Mesenchymal stem cell (in vitro differentiated cells and primary cell): ENCODE results near the gene GPC3.

ENCODE experiments used
- DNase-seq: peaks from one replicate; pipeline ENCODE4 v3.0.0-alpha.2; 2013
- H2AFZ ChIP-seq: one replicate; pipeline ENCODE4 v1.6.1; 2013; ENCODE audit warnings: low read depth, mild to moderate bottlenecking, control low read depth, inconsistent platforms, low read length, moderate library complexity
- H2AK5ac ChIP-seq: 2 replicates; pipeline ENCODE4 v1.6.1; 2013; ENCODE audit warnings: low read length, moderate library complexity, mild to moderate bottlenecking, inconsistent platforms; ENCODE audit not compliant: severe bottlenecking
- H2BK120ac ChIP-seq: one replicate; pipeline ENCODE4 v1.6.1; 2013; ENCODE audit warnings: low read depth, mild to moderate bottlenecking, inconsistent platforms, low read length, moderate library complexity
- H2BK12ac ChIP-seq, 2 experiments: one replicate each; pipeline ENCODE4 v1.6.1; 2013; ENCODE audit warnings: inconsistent platforms in 2 of 2, low read length in 2 of 2, mild to moderate bottlenecking in 2 of 2, moderate library complexity in 2 of 2, control low read depth in 1 of 2
- H2BK15ac ChIP-seq: one replicate; pipeline ENCODE4 v1.6.1; 2013; ENCODE audit warnings: mild to moderate bottlenecking, low read depth, inconsistent platforms; ENCODE audit not compliant: poor library complexity, severe bottlenecking
- H2BK5ac ChIP-seq: 2 replicates; pipeline ENCODE4 v1.6.1; 2013; ENCODE audit warnings: low read depth, mild to moderate bottlenecking, low read length, control low read depth, inconsistent platforms; ENCODE audit not compliant: poor library complexity, severe bottlenecking
- H3K14ac ChIP-seq, 2 experiments: one replicate each; pipeline ENCODE4 v1.6.1; 2013; ENCODE audit warnings: inconsistent platforms in 2 of 2, low read length in 2 of 2, control low read depth in 1 of 2, mild to moderate bottlenecking in 1 of 2, moderate library complexity in 1 of 2
- H3K18ac ChIP-seq, 2 experiments: one replicate each; pipeline ENCODE4 v1.6.1; 2013; ENCODE audit warnings: inconsistent platforms in 2 of 2, low read length in 2 of 2, control low read depth in 1 of 2, low read depth in 1 of 2, mild to moderate bottlenecking in 1 of 2
- H3K23ac ChIP-seq, 2 experiments: one replicate each; pipeline ENCODE4 v1.6.1; 2013; ENCODE audit warnings: inconsistent platforms in 2 of 2, low read length in 2 of 2, mild to moderate bottlenecking in 2 of 2, moderate library complexity in 2 of 2, control low read depth in 1 of 2
- H3K27ac ChIP-seq: 2 replicates; pipeline ENCODE4 v1.5.1; 2013; ENCODE audit warnings: mild to moderate bottlenecking, moderate library complexity, low read length, control low read depth, inconsistent platforms; ENCODE audit not compliant: poor library complexity, severe bottlenecking
- H3K27me3 ChIP-seq, 2 experiments: 2 replicates each; pipeline versions ENCODE4 v1.6.1 to v1.7.0; 2013; ENCODE audit warnings: low read length in 2 of 2, mild to moderate bottlenecking in 2 of 2, moderate library complexity in 2 of 2, control low read depth in 1 of 2, inconsistent platforms in 1 of 2; ENCODE audit not compliant: control insufficient read depth in 1 of 2, insufficient read depth in 1 of 2
- H3K36me3 ChIP-seq, 2 experiments: 2 replicates each; pipeline versions ENCODE4 v1.6.1 to v1.7.0; 2013; ENCODE audit warnings: low read length in 2 of 2, control low read depth in 1 of 2, inconsistent platforms in 1 of 2, low read depth in 1 of 2, mild to moderate bottlenecking in 1 of 2; ENCODE audit not compliant: insufficient read depth in 2 of 2, control insufficient read depth in 1 of 2
- H3K4ac ChIP-seq, 2 experiments: one replicate each; pipeline ENCODE4 v1.6.1; 2013; ENCODE audit warnings: inconsistent platforms in 2 of 2, low read length in 2 of 2, mild to moderate bottlenecking in 2 of 2, moderate library complexity in 2 of 2, control low read depth in 1 of 2, low read depth in 1 of 2
- H3K4me1 ChIP-seq: 2 replicates; pipeline ENCODE4 v1.6.1; 2013; ENCODE audit warnings: low read depth, low read length, control low read depth; ENCODE audit not compliant: control insufficient read depth, insufficient read depth
- H3K4me2 ChIP-seq: 2 replicates; pipeline ENCODE4 v1.6.1; 2013; ENCODE audit warnings: low read length, mild to moderate bottlenecking, inconsistent platforms; ENCODE audit not compliant: poor library complexity, severe bottlenecking
- H3K4me3 ChIP-seq, 2 experiments: 2 replicates each; pipeline versions ENCODE4 v1.5.1 to v1.7.0; 2013; ENCODE audit warnings: low read length in 2 of 2, mild to moderate bottlenecking in 2 of 2, control low read depth in 1 of 2, low read depth in 1 of 2; ENCODE audit not compliant: insufficient read depth in 1 of 2
- H3K79me1 ChIP-seq: replicated peaks from 2 replicates; pipeline ENCODE4 v1.6.1; 2013; ENCODE audit warnings: mild to moderate bottlenecking, control low read depth, low read length, inconsistent platforms; ENCODE audit not compliant: poor library complexity, severe bottlenecking
- H3K9ac ChIP-seq: 2 replicates; pipeline ENCODE4 v1.7.0; 2013; ENCODE audit warnings: mild to moderate bottlenecking, low read length, moderate library complexity
- H3K9me3 ChIP-seq: 2 replicates; pipeline ENCODE4 v1.7.0; 2013; ENCODE audit warnings: mild to moderate bottlenecking, low read length; ENCODE audit not compliant: control insufficient read depth
- H4K8ac ChIP-seq: one replicate; pipeline ENCODE4 v1.6.1; 2013; ENCODE audit warnings: inconsistent platforms, mild to moderate bottlenecking, low read length, moderate library complexity
- H4K91ac ChIP-seq: one replicate; pipeline ENCODE4 v1.6.1; 2013; ENCODE audit warnings: mild to moderate bottlenecking, low read length, inconsistent platforms
- WGBS: methylation state at CpG from one replicate; pipeline ENCODE4 v1.1.7; 2013; ENCODE audit warnings: mixed read lengths; 5-methylcytosine and 5-hydroxymethylcytosine counted together

GPC3 gene

DNA sequence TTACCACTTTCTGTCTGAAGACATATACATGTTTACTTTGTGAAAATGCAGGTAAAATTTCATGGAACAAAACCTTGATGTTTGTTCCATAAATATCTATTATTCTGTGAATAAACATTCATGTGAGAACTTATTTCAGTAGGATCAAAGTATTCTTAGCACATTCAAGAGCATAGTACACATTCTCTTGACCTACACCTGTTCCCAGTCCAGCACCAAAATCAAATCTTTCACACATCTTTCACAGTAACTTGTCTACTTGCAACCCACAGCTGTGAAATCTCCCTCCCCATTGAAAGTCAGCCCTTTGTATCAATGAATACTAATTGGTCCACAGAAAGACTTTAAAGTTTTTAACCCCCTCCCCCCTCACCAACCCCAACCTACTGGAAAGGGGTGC, 283.2 kb downstream of the GPC3 start:
- no peak overlapping the region for H2AK5ac ChIP-seq
- no peak overlapping the region for H3K14ac ChIP-seq
- H3K4me1 ChIP-seq = peaks cover 3% of the 10 kb centered on the region
- no peak overlapping the region for H2BK15ac ChIP-seq
- no peak overlapping the region for H4K8ac ChIP-seq
- H3K9me3 ChIP-seq = no peaks in the 10 kb centered on the region
- H3K18ac ChIP-seq = no peak overlapping the region
- no peak overlapping the region for H2AFZ ChIP-seq
- no peaks in the 10 kb centered on the region for H3K36me3 ChIP-seq
- no peak overlapping the region for H3K4me3 ChIP-seq
- DNase-seq = no peak
- H3K4me2 ChIP-seq = no peak overlapping the region
- H3K4ac ChIP-seq = no peak overlapping the region
- no peak overlapping the region for H2BK5ac ChIP-seq
- peaks cover 0 to 10% of the 10 kb centered on the region in 2 experiments for H3K27me3 ChIP-seq
- no peak overlapping the region for H3K23ac ChIP-seq
- no peak overlapping the region for H3K27ac ChIP-seq
- no peaks in the 10 kb centered on the region for H3K79me1 ChIP-seq
- no peak overlapping the region for H2BK12ac ChIP-seq
- H2BK120ac ChIP-seq = no peak overlapping the region
- no peak overlapping the region for H3K9ac ChIP-seq
- H4K91ac ChIP-seq = no peak overlapping the region

DNA sequence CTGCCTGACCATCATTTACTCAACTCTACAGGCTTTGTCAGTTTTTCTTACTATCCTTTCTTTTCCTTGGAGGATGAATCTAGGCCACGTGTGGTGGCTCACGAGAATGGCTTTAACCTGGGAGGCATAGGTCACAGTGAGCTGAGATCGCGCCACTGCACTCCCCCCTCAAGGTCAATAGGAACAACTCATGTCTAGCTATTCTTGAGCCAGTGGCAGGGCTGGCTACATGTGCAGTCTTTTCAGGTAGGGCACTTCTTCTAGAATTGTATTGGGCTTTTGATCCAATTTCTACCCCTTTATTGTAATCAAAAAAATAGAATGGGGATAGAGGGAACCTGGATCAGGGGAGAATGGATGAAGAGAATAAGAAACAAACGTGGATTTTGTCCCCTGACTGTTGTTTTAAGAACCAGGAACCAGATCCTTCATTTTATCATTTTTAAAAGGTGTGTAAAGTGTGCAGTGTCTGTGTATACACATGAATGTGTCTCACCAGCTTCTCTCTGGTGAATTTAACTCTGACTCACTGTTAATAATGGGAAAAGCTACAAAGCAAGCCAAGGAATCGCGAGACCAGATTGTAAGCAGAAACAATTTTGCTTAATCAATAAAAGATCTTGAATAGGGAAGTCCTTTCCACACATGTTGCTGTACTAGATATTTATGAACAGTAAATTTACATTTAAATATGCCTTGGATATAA, 286.2 kb downstream of the GPC3 start:
- Histone ChIP-seq H3K18ac (no peak overlapping the region), H3K4me1 (peaks cover 1% of the 10 kb centered on the region), H3K4ac (no peak overlapping the region), H3K4me3 (no peak overlapping the region), H2BK120ac (no peak overlapping the region), H3K9me3 (no peaks in the 10 kb centered on the region), H3K14ac (no peak overlapping the region), H2BK15ac (no peak overlapping the region), H2BK5ac (no peak overlapping the region), H3K27me3 (peaks cover 0 to 20% of the 10 kb centered on the region in 2 experiments), H3K27ac (no peak overlapping the region), H3K4me2 (no peak overlapping the region), H2AFZ (no peak overlapping the region), H2AK5ac (no peak overlapping the region), H3K79me1 (no peaks in the 10 kb centered on the region), H3K9ac (peak overlapping the region; percentile 19), H2BK12ac (no peak overlapping the region), H3K23ac (no peak overlapping the region), H4K91ac (no peak overlapping the region), H3K36me3 (no peaks in the 10 kb centered on the region), H4K8ac (no peak overlapping the region)
- 96% methylated on average over 4 of the region's 7 CpGs for WGBS
- no peak for DNase-seq

DNA sequence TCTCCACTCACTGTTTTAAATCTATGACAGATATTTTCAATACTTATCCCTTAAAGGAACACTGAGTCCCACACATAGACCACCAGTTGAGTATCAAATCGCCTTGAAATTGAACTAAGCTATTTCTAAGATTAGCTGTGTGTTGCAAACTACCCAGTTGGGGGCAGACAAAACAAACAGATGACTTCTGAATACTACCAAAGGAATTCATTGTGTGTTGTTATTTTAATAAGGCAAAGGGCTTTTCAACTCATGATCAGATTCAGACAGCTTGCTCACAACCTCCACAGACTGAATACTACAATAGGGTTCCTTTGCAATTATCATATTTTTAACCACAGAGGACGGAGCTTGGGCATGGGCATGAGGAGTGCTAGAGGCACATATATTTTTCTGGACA, 287.1 kb downstream of the GPC3 start:
- H3K14ac ChIP-seq = no peak overlapping the region
- no peak overlapping the region for H2AK5ac ChIP-seq
- H2BK12ac ChIP-seq = no peak overlapping the region
- H3K9ac ChIP-seq = peak overlapping the region; percentile 7
- DNase-seq = peak; percentile 14
- peaks cover 0 to 20% of the 10 kb centered on the region in 2 experiments for H3K27me3 ChIP-seq
- no peak overlapping the region for H2BK120ac ChIP-seq
- H2AFZ ChIP-seq = no peak overlapping the region
- H4K91ac ChIP-seq = no peak overlapping the region
- H3K79me1 ChIP-seq = no peaks in the 10 kb centered on the region
- H3K18ac ChIP-seq = no peak overlapping the region
- no peaks in the 10 kb centered on the region for H3K36me3 ChIP-seq
- H4K8ac ChIP-seq = no peak overlapping the region
- H3K23ac ChIP-seq = no peak overlapping the region
- peaks cover 1% of the 10 kb centered on the region for H3K4me1 ChIP-seq
- no peak overlapping the region for H3K27ac ChIP-seq
- H2BK5ac ChIP-seq = no peak overlapping the region
- H3K4ac ChIP-seq = no peak overlapping the region
- no peaks in the 10 kb centered on the region for H3K9me3 ChIP-seq
- WGBS = no CpG with 5 or more reads among the region's 2 CpGs
- H2BK15ac ChIP-seq = no peak overlapping the region
- H3K4me2 ChIP-seq = no peak overlapping the region
- H3K4me3 ChIP-seq = no peak overlapping the region

DNA sequence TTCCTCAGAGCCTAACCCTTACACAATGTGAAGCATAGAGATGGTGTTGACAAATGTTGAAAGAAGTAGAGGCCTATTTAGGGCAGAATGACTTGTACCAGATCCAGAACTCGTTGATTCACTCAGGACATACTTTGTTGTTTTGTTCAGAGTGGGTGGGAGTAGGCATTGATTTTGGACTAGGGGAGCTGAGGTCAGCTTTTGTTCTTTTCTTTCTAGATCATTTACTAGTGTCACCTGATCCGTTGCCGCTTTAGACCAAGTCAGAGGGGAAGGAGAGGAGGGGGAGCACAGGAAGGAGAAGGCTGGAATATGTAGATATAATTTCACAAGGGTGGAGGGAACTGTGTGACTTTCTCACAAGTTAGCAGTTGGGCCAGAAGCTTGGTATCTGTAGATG, 287.7 kb downstream of the GPC3 start:
- Histone ChIP-seq H3K4me2 (no peak overlapping the region), H2BK12ac (no peak overlapping the region), H3K4ac (no peak overlapping the region), H3K9me3 (no peaks in the 10 kb centered on the region), H3K9ac (peak overlapping the region; percentile 4), H3K27me3 (peaks cover 0 to 20% of the 10 kb centered on the region in 2 experiments), H2BK5ac (no peak overlapping the region), H3K23ac (no peak overlapping the region), H3K79me1 (no peaks in the 10 kb centered on the region), H2BK120ac (no peak overlapping the region), H4K8ac (no peak overlapping the region), H4K91ac (no peak overlapping the region), H3K4me1 (peaks cover 1% of the 10 kb centered on the region), H3K27ac (no peak overlapping the region), H3K4me3 (no peak overlapping the region), H3K36me3 (no peaks in the 10 kb centered on the region), H3K18ac (no peak overlapping the region), H2BK15ac (no peak overlapping the region), H2AK5ac (no peak overlapping the region), H2AFZ (no peak overlapping the region), H3K14ac (no peak overlapping the region)
- DNase-seq = no peak
- WGBS = 73% methylated on average over 3 of the region's 3 CpGs
